Smooth muscle cell (in vitro differentiated cells): ENCODE measurements around the gene ZNF564. TPM values are rescaled to one million over a fixed set of nuclear protein-coding genes. Genes with fewer than 3 reads are reported as not detected.

Source experiments
- DNase-seq: peaks from one replicate; lab custom pipeline; 2025; ENCODE audit not compliant: unreplicated experiment; lab: John Stamatoyannopoulos, UW
- H2AFZ ChIP-seq: fragments of 200-600 bp; sonication (generic); 2 replicates; pipeline ENCODE4 v1.6.0; 2016; ENCODE audit warnings: antibody characterized with exemption, low read depth, mild to moderate bottlenecking
- H3F3A ChIP-seq: fragments of 200-600 bp; sonication (generic); 2 replicates; pipeline ENCODE4 v1.6.0; 2017; ENCODE audit warnings: antibody characterized with exemption, low read depth
- H3K27ac ChIP-seq: fragments of 200-600 bp; sonication (generic); 2 replicates; pipeline ENCODE4 v1.5.1; 2016; ENCODE audit warnings: low read depth, mild to moderate bottlenecking
- H3K27me3 ChIP-seq: fragments of 200-600 bp; sonication (generic); 2 replicates; pipeline ENCODE4 v1.6.1; 2016; ENCODE audit warnings: low read depth, mild to moderate bottlenecking
- H3K36me3 ChIP-seq: fragments of 200-600 bp; sonication (generic); 2 replicates; pipeline ENCODE4 v1.5.1; 2016; ENCODE audit warnings: low read depth
- H3K4me1 ChIP-seq: fragments of 200-600 bp; sonication (generic); 2 replicates; pipeline ENCODE4 v1.5.1; 2016; ENCODE audit warnings: low read depth
- H3K4me2 ChIP-seq: fragments of 200-600 bp; sonication (generic); 2 replicates; pipeline ENCODE4 v1.6.0; 2016; ENCODE audit warnings: mild to moderate bottlenecking
- H3K4me3 ChIP-seq: fragments of 200-600 bp; sonication (generic); 2 replicates; pipeline ENCODE4 v1.5.1; 2016; ENCODE audit warnings: mild to moderate bottlenecking
- H3K79me2 ChIP-seq: fragments of 200-600 bp; sonication (generic); 2 replicates; pipeline ENCODE4 v1.6.0; 2016; ENCODE audit warnings: low read depth, mild to moderate bottlenecking
- H3K9ac ChIP-seq: fragments of 200-600 bp; sonication (generic); 2 replicates; pipeline ENCODE4 v1.6.0; 2016; ENCODE audit warnings: low read depth
- H3K9me3 ChIP-seq: fragments of 200-600 bp; sonication (generic); replicated peaks from 2 replicates; pipeline ENCODE4 v1.5.1; 2016; ENCODE audit warnings: low read depth
- H4K20me1 ChIP-seq: fragments of 200-600 bp; sonication (generic); 2 replicates; pipeline ENCODE4 v1.6.0; 2016; ENCODE audit warnings: low read depth
- WGBS: methylation state at CpG from one replicate; pipeline ENCODE4 v1.1.7; 2016; ENCODE audit warnings: low lambda C conversion rate; 5-methylcytosine and 5-hydroxymethylcytosine counted together
- polyA plus RNA-seq: library from polyadenylated mRNA; unstranded; fragments of >200 nt; fragmentation: Nextera tagmentation; extraction: Ambion mirVana; gene quantifications from 2 replicates; pipeline ENCODE4 v1.2.1, GENCODE V29; 2016
- total RNA-seq: library from RNA; depleted of rRNA; stranded (reverse); fragments of >200 nt; gene quantifications from 2 replicates; pipeline ENCODE4 v1.2.3, GENCODE V29; 2014
- TF ChIP-seq, protein P1 (sequence below): fragments of 200-600 bp; sonication (generic); IDR thresholded peaks from 2 replicates; pipeline ENCODE4 v1.5.1; 2017; ENCODE audit warnings: borderline replicate concordance, mild to moderate bottlenecking, antibody characterized with exemption; ENCODE audit not compliant: insufficient read depth, poor library complexity, severe bottlenecking

The ZNF564 gene
- total and polyA plus RNA-seq, 2 experiments from 2014 or later, result 3.6 to 6.9 TPM

DNA sequence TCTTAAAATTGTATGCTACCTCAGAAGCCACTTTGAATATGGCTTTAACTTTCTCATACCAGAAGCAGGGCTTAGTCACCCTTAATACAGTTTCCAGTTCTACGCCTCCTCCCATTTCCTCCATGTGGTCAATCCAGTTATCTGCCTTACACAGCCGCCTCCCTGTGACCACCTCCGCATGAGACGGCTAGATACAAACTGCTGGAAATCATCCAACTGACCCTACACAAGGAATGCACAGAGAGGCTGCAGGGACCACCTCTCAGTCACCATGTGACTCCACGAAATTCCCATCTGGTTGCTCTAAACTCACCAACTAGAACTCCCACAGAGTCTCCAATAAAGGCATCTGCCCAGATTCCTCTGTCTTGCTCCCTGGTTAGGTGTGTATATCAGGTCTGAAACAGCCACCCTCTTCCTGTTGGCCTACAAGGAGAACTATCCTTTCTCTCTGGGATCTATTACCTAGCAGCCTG, 6.8 kb downstream of the ZNF564 start:
- DNase-seq, result no peak
- 60% methylated on average over 5 of the region's 5 CpGs for WGBS
- Histone ChIP-seq H3K4me2 (peak overlapping the region; percentile 37), H3F3A (no peaks in the 10 kb centered on the region), H3K27me3 (no peaks in the 10 kb centered on the region), H3K4me3 (no peak overlapping the region), H3K27ac (peak overlapping the region; percentile 71), H4K20me1 (peaks cover 26% of the 10 kb centered on the region), H3K9ac (no peak overlapping the region), H3K9me3 (peaks cover 4% of the 10 kb centered on the region), H3K4me1 (no peaks in the 10 kb centered on the region), H3K79me2 (peaks cover 78% of the 10 kb centered on the region), H2AFZ (no peak overlapping the region), H3K36me3 (peaks cover 10% of the 10 kb centered on the region)
- TF ChIP-seq, protein P1, sequence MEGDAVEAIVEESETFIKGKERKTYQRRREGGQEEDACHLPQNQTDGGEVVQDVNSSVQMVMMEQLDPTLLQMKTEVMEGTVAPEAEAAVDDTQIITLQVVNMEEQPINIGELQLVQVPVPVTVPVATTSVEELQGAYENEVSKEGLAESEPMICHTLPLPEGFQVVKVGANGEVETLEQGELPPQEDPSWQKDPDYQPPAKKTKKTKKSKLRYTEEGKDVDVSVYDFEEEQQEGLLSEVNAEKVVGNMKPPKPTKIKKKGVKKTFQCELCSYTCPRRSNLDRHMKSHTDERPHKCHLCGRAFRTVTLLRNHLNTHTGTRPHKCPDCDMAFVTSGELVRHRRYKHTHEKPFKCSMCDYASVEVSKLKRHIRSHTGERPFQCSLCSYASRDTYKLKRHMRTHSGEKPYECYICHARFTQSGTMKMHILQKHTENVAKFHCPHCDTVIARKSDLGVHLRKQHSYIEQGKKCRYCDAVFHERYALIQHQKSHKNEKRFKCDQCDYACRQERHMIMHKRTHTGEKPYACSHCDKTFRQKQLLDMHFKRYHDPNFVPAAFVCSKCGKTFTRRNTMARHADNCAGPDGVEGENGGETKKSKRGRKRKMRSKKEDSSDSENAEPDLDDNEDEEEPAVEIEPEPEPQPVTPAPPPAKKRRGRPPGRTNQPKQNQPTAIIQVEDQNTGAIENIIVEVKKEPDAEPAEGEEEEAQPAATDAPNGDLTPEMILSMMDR, result no peak

DNA sequence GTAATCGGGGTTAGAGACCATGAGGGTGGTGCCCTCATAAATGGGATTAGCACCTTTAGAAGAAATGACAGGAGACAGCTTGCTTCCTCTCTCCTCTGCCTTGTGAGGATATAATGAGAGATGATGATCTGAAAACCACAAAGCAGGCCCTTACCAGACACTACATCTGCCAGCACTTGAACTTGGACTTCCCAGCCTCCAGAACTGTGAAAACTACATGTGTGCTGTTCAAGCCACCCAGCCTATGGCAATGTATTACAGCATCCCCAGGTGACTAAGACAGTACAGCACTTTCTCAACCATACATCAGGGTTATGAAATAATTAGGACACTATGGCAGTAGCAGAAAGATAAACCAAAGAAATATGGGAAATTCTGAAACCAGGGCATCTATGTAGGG, 7.4 kb downstream of the ZNF564 start:
- Histone ChIP-seq H3K4me3 (no peak overlapping the region), H4K20me1 (peaks cover 26% of the 10 kb centered on the region), H3K4me2 (peak overlapping the region; percentile 37), H3F3A (no peaks in the 10 kb centered on the region), H3K79me2 (peaks cover 78% of the 10 kb centered on the region), H2AFZ (no peak overlapping the region), H3K9ac (no peak overlapping the region), H3K27me3 (no peaks in the 10 kb centered on the region), H3K9me3 (peaks cover 4% of the 10 kb centered on the region), H3K27ac (peak overlapping the region; percentile 71), H3K4me1 (no peaks in the 10 kb centered on the region), H3K36me3 (peaks cover 12% of the 10 kb centered on the region)
- 74% methylated on average over 1 of the region's 1 CpG for WGBS
- DNase-seq, result no peak
- TF ChIP-seq, protein P1, result no peak

DNA sequence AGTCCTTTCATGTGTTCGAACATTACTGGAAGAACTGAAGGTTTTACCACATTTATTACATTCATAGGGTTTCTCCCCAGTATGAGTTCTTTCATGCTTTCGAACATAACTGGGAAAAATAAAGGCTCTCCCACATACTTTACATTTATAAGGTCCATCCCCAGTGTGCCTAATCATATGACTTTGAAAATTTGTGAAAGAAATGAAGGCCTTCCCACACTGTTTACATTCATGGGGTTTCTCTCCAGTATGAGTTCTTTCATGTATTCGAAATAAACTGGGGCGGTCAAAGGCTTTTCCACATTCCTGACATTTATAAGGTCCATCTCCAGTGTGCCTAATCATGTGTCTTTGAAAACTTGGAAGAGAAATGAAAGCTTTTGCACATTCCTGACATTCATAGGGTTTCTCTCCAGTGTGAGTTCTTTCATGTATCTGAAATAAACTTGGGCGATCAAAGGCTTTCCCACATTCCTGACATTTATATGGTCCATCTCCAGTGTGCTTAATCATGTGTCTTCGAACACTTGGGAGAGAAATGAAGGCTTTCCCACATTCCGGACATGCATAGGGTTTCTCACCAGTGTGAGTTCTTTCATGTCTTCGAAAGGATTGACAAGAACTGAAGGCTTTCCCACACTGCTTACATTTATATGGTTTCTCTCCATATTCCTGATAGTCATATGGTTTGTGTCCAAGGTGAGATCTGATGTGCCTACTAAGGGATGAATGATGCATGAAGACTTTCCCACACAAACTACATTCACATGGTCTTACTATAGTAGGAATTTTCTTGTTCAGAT, 24.0 kb downstream of the ZNF564 start:
- Histone ChIP-seq H3K4me1 (no peaks in the 10 kb centered on the region), H4K20me1 (no peaks in the 10 kb centered on the region), H3K27ac (no peak overlapping the region), H3K36me3 (peaks cover 82% of the 10 kb centered on the region), H2AFZ (no peak overlapping the region), H3K27me3 (no peaks in the 10 kb centered on the region), H3K4me2 (no peak overlapping the region), H3K9me3 (peaks cover 94% of the 10 kb centered on the region), H3K79me2 (peaks cover 20% of the 10 kb centered on the region), H3F3A (peaks cover 17% of the 10 kb centered on the region), H3K4me3 (peak overlapping the region; percentile 22), H3K9ac (no peak overlapping the region)
- DNase-seq, result no peak
- WGBS, result 96% methylated on average over 8 of the region's 8 CpGs
- TF ChIP-seq, protein P1, result no peak
